GM12892 (cell line): Measurements from ENCODE around the gene ARFGAP1.

Experiments used
- DNase-seq: peaks from one replicate; pipeline ENCODE4 v3.0.0; 2011; ENCODE audit not compliant: insufficient read length
- FAIRE-seq: peaks from 2 replicates; lab custom pipeline; 2011; peaks lifted over from hg19 to GRCh38; lab: Jason Lieb, UNC
- POLR2A ChIP-seq: IDR thresholded peaks from 2 replicates; pipeline ENCODE4 v1.6.1; 2011; ENCODE audit warnings: low read depth, low read length, control low read depth
- POLR2AphosphoS5 ChIP-seq: IDR thresholded peaks from 2 replicates; pipeline ENCODE4 v1.6.1; 2011; ENCODE audit warnings: low read depth, low read length, control low read depth
- TAF1 ChIP-seq: IDR thresholded peaks from 2 replicates; pipeline ENCODE4 v1.6.1; 2011; ENCODE audit warnings: low read depth, mild to moderate bottlenecking, control low read depth, low read length, borderline replicate concordance

ARFGAP1 gene

DNA sequence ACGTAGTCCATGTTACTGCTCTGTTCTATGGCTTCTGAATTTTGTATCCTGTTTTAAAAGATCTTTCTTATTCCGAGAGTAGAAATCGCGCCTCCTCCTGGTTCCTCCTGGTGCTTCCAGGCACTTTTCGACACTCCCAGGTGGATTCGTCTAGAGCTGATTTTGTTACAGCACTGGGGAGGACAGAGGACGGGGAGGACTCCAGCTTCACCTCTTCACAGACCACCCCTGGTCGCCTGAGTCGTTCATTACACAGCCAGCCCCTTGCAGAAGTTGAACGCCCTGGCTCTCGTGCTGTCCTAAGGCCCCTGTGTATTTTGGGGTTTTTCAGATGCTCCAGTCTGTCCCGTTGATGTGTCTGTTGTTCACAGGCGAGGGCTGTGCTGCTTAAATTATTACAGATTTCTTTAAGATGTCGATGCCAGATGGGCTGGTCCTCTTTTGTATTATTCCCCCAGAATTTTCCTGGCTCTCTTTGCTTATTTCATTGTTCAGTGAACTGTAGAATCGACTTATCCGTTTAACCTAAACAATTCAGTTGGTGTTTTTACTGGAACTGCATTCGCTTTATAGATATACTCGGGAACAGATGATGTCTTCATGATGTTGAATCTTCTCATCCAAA is 50.9 kb downstream of the ARFGAP1 start:
- no peak for FAIRE-seq
- TF ChIP-seq POLR2AphosphoS5 (no peak), POLR2A (no peak)
- DNase-seq, result no peak

- TF ChIP-seq POLR2AphosphoS5 (no peak), TAF1 (no peak), POLR2A (no peak)
- no peak for DNase-seq
- FAIRE-seq, result no peak
Observed at GRCh38 chr20:63325021-63325471, 52.4 kb downstream of the ARFGAP1 start.

DNA sequence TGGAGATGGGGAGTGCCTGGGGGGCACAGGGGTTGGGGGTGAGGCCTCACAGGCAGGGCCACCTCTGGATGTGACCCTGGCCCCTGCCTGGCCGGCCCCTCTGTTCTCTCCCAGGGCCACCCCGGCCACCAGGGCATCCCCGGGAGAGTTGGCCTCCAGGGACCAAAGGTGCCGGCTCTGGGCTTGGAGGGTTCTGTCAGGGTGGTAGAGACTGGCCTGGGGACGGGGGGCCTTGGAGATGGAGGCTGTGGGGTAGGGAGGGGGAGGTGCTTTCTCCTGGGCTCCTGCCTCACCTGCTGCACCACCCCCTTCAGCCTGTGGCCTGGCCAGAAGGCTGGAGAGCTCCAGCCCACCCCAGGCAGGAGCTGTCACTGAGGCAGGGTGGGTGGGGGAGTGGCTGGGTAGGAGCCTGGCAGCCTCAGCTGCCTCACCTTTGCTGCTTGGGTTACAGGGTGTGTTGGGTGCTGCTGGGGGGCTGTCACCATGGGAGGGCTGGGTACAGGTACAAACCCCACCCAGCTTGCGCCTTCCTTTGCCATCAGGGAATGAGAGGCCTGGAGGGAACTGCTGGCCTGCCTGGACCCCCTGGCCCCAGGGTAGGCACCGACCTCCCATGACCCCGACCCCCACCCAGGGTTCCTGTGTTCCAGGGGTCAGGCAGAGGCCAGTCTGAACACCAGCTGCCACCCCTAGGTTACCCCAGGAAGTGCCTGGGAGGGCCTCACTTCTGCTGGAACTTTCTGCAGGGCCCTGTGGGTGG is 53.1 kb downstream of the ARFGAP1 start:
- DNase-seq (no peak), FAIRE-seq (no peak)
- TF ChIP-seq POLR2A (no peak), POLR2AphosphoS5 (no peak), TAF1 (no peak)

- FAIRE-seq (no peak), DNase-seq (no peak)
- no peak for TF ChIP-seq POLR2AphosphoS5
- TF ChIP-seq TAF1, result no peak
- no peak for TF ChIP-seq POLR2A
Observed at GRCh38 chr20:63326314-63327230, 54.0 kb downstream of the ARFGAP1 start.

- TF ChIP-seq POLR2AphosphoS5, result no peak
- no peak for TF ChIP-seq TAF1
- TF ChIP-seq POLR2A, result no peak
- FAIRE-seq (no peak), DNase-seq (no peak)
Observed at GRCh38 chr20:63327231-63327745, 54.7 kb downstream of the ARFGAP1 start.

GRCh38 chr20:63328026-63328700 is 55.5 kb downstream of the ARFGAP1 start:
- TF ChIP-seq POLR2A (no peak), TAF1 (no peak), POLR2AphosphoS5 (no peak)
- FAIRE-seq (no peak), DNase-seq (no peak)

GRCh38 chr20:63328718-63329275 is 56.2 kb downstream of the ARFGAP1 start:
- no peak for DNase-seq
- no peak for TF ChIP-seq POLR2AphosphoS5
- TF ChIP-seq POLR2A, result no peak
- no peak for TF ChIP-seq TAF1
- FAIRE-seq, result no peak

GRCh38 chr20:63329331-63330083 is 56.9 kb downstream of the ARFGAP1 start:
- no peak for TF ChIP-seq POLR2AphosphoS5
- TF ChIP-seq POLR2A, result no peak
- TF ChIP-seq TAF1, result no peak
- FAIRE-seq, result no peak

GRCh38 chr20:63330084-63330760 is 57.6 kb downstream of the ARFGAP1 start:
- FAIRE-seq (no peak), DNase-seq (no peak)
- no peak for TF ChIP-seq TAF1
- no peak for TF ChIP-seq POLR2A
- TF ChIP-seq POLR2AphosphoS5, result no peak

More at GRCh38 chr20:63329331-63330083, 56.9 kb downstream of the ARFGAP1 start:
- DNase-seq, result no peak
